HG02884 (cell line): ENCODE data around the gene PRR18.

Experiments
- ATAC-seq: cut with Tn5 transposase; IDR thresholded peaks from one replicate; pipeline ENCODE4 v1.9.1; 2021; ENCODE audit warnings: mild to moderate bottlenecking, moderate library complexity; ENCODE audit not compliant: unreplicated experiment

Gene PRR18

GRCh38 chr6:166307082-166308032 is 835 bp downstream of the PRR18 start:
- ATAC-seq, result peak; percentile 32

- no peak for ATAC-seq
These were observed 1.7 kb downstream of the PRR18 start for GRCh38 chr6:166306378-166307081.

- no peak for ATAC-seq
These were observed 2.6 kb downstream of the PRR18 start for GRCh38 chr6:166305562-166306117.

- no peak for ATAC-seq
These were observed 4.1 kb downstream of the PRR18 start for GRCh38 chr6:166304106-166304505.

GRCh38 chr6:166301611-166302529 is 6.3 kb downstream of the PRR18 start:
- ATAC-seq, result no peak

GRCh38 chr6:166300357-166300987 is 7.7 kb downstream of the PRR18 start:
- no peak for ATAC-seq

GRCh38 chr6:166297606-166298005 is 10.6 kb downstream of the PRR18 start:
- no peak for ATAC-seq

- no peak for ATAC-seq
These were observed 11.9 kb downstream of the PRR18 start for GRCh38 chr6:166296035-166296883.

GRCh38 chr6:166293731-166294584 is 14.2 kb downstream of the PRR18 start:
- no peak for ATAC-seq

GRCh38 chr6:166289207-166290060 is 18.8 kb downstream of the PRR18 start:
- ATAC-seq, result no peak

GRCh38 chr6:166286839-166287271 is 21.3 kb downstream of the PRR18 start:
- ATAC-seq, result peak; percentile 92

- no peak for ATAC-seq
These were observed 23.0 kb downstream of the PRR18 start for GRCh38 chr6:166285233-166285632.

GRCh38 chr6:166284640-166285039 is 23.6 kb downstream of the PRR18 start:
- no peak for ATAC-seq

- ATAC-seq, result no peak
These were observed 25.7 kb downstream of the PRR18 start for GRCh38 chr6:166282394-166283032.

- ATAC-seq, result peak; percentile 71
These were observed 27.1 kb downstream of the PRR18 start for GRCh38 chr6:166281104-166281503.

GRCh38 chr6:166279393-166279679 is 28.9 kb downstream of the PRR18 start:
- ATAC-seq, result no peak
